Liver (tissue), 9 donors: ENCODE measurements around the gene ATF7. TPM values are rescaled to one million over a fixed set of nuclear protein-coding genes. Genes with fewer than 3 reads are reported as not detected.
"Not testable (repeated sequence)": the region's sequence is repeated elsewhere in the genome, so short reads cannot be mapped to it uniquely, and the experiment has no call there.

Experiments used
- DNase-seq: peaks from one replicate; pipeline ENCODE4 v3.0.0-alpha.2; 2017; ENCODE audit warnings: low spot score
- H3K27ac ChIP-seq, 2 donors: one replicate each; pipeline ENCODE4 v1.7.0; 2013; ENCODE audit warnings: inconsistent platforms in 2 of 2, low read length in 2 of 2, control low read depth in 1 of 2, low read depth in 1 of 2, mild to moderate bottlenecking in 1 of 2
- H3K27me3 ChIP-seq, 4 donors: one replicate each; pipeline versions ENCODE4 v1.6.1 to v1.7.0; 2013; ENCODE audit warnings: low read length in 3 of 4, inconsistent platforms in 1 of 4, mild to moderate bottlenecking in 1 of 4, moderate library complexity in 1 of 4; ENCODE audit not compliant: control insufficient read depth in 4 of 4, insufficient read depth in 4 of 4
- H3K36me3 ChIP-seq, 4 donors: one replicate each; pipeline versions ENCODE4 v1.6.1 to v1.7.0; 2013; ENCODE audit warnings: low read length in 3 of 4, mild to moderate bottlenecking in 3 of 4, low read depth in 1 of 4, moderate library complexity in 1 of 4; ENCODE audit not compliant: control insufficient read depth in 4 of 4, insufficient read depth in 3 of 4
- H3K4me1 ChIP-seq, 4 donors: one replicate each; pipeline versions ENCODE4 v1.6.1 to v1.7.0; 2013; ENCODE audit warnings: low read length in 3 of 4, mild to moderate bottlenecking in 3 of 4, moderate library complexity in 1 of 4; ENCODE audit not compliant: control insufficient read depth in 4 of 4, insufficient read depth in 4 of 4
- H3K4me3 ChIP-seq, 3 donors: one replicate each; pipeline versions ENCODE4 v1.6.1 to v1.7.0; 2013; ENCODE audit warnings: low read length in 3 of 3, control low read depth in 1 of 3, low read depth in 1 of 3, mild to moderate bottlenecking in 1 of 3
- H3K9ac ChIP-seq, 2 donors: one replicate each; pipeline ENCODE4 v1.7.0; 2013; ENCODE audit warnings: low read length in 2 of 2, mild to moderate bottlenecking in 2 of 2, moderate library complexity in 2 of 2, control low read depth in 1 of 2, low read depth in 1 of 2
- H3K9me3 ChIP-seq, 4 donors: one replicate each; pipeline versions ENCODE4 v1.6.1 to v1.7.0; 2013; ENCODE audit warnings: low read length in 3 of 4; ENCODE audit not compliant: control insufficient read depth in 4 of 4
- EGR1 ChIP-seq, 2 donors: IDR thresholded peaks; 2 replicates each; pipeline ENCODE4 v1.6.1; 2016 to 2018; ENCODE audit warnings: antibody characterized with exemption in 2 of 2, low read depth in 2 of 2
- FOXA2 ChIP-seq: IDR thresholded peaks from 2 replicates; pipeline ENCODE4 v1.6.1; 2016; ENCODE audit warnings: antibody characterized with exemption
- GABPA ChIP-seq, 2 donors: IDR thresholded peaks in 1 of 2; conservative IDR thresholded peaks in 1 of 2; 2 replicates each; pipeline ENCODE4 v1.6.1; 2016; ENCODE audit warnings: antibody characterized with exemption in 2 of 2, mild to moderate bottlenecking in 1 of 2, moderate library complexity in 1 of 2
- HNF4A ChIP-seq, 2 donors: conservative IDR thresholded peaks; 2 replicates each; pipeline ENCODE4 v1.6.1; 2016; ENCODE audit warnings: antibody characterized with exemption in 2 of 2, mild to moderate bottlenecking in 2 of 2
- JUND ChIP-seq, 2 donors: IDR thresholded peaks; 2 replicates each; pipeline ENCODE4 v1.6.1; 2016; ENCODE audit warnings: antibody characterized with exemption in 2 of 2
- NR2F2 ChIP-seq: IDR thresholded peaks from 2 replicates; pipeline ENCODE4 v1.6.1; 2016; ENCODE audit warnings: antibody characterized with exemption
- RAD21 ChIP-seq, 2 donors: IDR thresholded peaks; 2 replicates each; pipeline ENCODE4 v1.6.1; 2016; ENCODE audit warnings: antibody characterized with exemption in 2 of 2, mild to moderate bottlenecking in 2 of 2
- RXRA ChIP-seq, 2 donors: IDR thresholded peaks; 2 replicates each; pipeline ENCODE4 v1.6.1; 2017 to 2018; ENCODE audit warnings: antibody characterized with exemption in 2 of 2, mild to moderate bottlenecking in 1 of 2
- SP1 ChIP-seq: IDR thresholded peaks from 2 replicates; pipeline ENCODE4 v1.6.1; 2018; ENCODE audit warnings: antibody characterized with exemption, mild to moderate bottlenecking
- TAF1 ChIP-seq: conservative IDR thresholded peaks from 2 replicates; pipeline ENCODE4 v1.6.1; 2016; ENCODE audit warnings: antibody characterized with exemption, mild to moderate bottlenecking
- YY1 ChIP-seq: IDR thresholded peaks from 2 replicates; pipeline ENCODE4 v1.6.1; 2016; ENCODE audit warnings: antibody characterized with exemption, mild to moderate bottlenecking
- WGBS: extraction: QIAGEN DNeasy Blood & Tissue Kit; methylation state at CpG from one replicate; pipeline ENCODE4 v1.1.7; 2013; 5-methylcytosine and 5-hydroxymethylcytosine counted together
- polyA plus RNA-seq, 2 donors: library from polyadenylated mRNA; stranded (reverse) in 1 of 2; unstranded in 1 of 2; fragments of 200-250 nt in 1 of 2; fragments of >200 nt in 1 of 2; fragmentation: Nextera tagmentation in 1 of 2; extraction: Ambion mirVana in 1 of 2; gene quantifications; one replicate each; pipeline versions ENCODE4 v1.2.1 to v1.2.3, GENCODE V29; 2013 to 2015
- total RNA-seq, 2 donors: library from RNA; depleted of rRNA; stranded (reverse); fragments of >200 nt; gene quantifications; one replicate each; pipeline ENCODE4 v1.2.3, GENCODE V29; 2014
- TF ChIP-seq, protein P1 (sequence below): IDR thresholded peaks from 2 replicates; pipeline ENCODE4 v1.6.1; 2016; ENCODE audit warnings: antibody characterized with exemption
- TF ChIP-seq, protein P2 (sequence below): IDR thresholded peaks from 2 replicates; pipeline ENCODE4 v1.6.1; 2016; ENCODE audit warnings: antibody characterized with exemption, mild to moderate bottlenecking
- TF ChIP-seq, protein P3 (sequence below): fragments of 150-350 bp; IDR thresholded peaks from 2 replicates; pipeline ENCODE4 v1.5.1; 2017; ENCODE audit warnings: improper control_type of control experiment, low read depth, low read length; ENCODE audit not compliant: missing input control
- TF ChIP-seq, protein P4 (sequence below): IDR thresholded peaks from 2 replicates; pipeline ENCODE4 v1.6.1; 2016; ENCODE audit warnings: antibody characterized with exemption
- donor health status: healthy.
- donor health status: healthy.
- donor health status: healthy.
- donor health status: healthy.
- donor health status: healthy.

ATF7 gene
- total and polyA plus RNA-seq, 4 donors = 5.3 to 14.5 (median 9.9) TPM

DNA sequence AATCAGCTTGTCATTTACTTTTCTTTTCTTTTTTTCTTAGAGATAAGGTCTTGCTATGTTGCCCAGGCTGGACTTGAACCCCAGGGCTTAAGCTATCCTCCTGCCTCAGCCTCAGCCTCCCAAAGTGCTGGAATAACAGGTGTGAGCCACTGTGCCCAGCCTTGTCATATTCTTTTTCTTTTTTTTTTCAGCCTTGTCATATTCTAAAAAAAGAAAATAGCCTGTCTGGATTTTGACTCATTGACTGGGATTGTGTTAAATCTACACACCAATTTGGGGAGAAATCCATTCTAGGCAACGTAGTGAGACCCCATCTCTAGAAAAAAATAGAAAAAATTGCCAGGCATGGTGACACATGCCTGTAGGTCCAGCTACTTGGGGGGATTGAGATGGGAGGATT, 25.6 kb upstream of the ATF7 start:
- H3K4me1 ChIP-seq = peaks cover 4 to 10% (median 6%) of the 10 kb centered on the region in 4 donors
- no peak for DNase-seq
- 90% methylated on average over 1 of the region's 1 CpG for WGBS
- TF ChIP-seq EGR1 (IDR thresholded peaks at IDR 0.05; ENCODE audit: low read depth in 2 of 2) (no peak), SP1 (no peak), NR2F2 (no peak), RXRA (IDR thresholded peaks at IDR 0.05) (no peak), HNF4A (conservative IDR thresholded peaks at IDR 0.05) (no peak), GABPA (IDR thresholded peaks at IDR 0.05 in 1 of 2, conservative IDR thresholded peaks at IDR 0.05 in 1 of 2) (no peak), JUND (IDR thresholded peaks at IDR 0.05) (no peak), YY1 (no peak), RAD21 (IDR thresholded peaks at IDR 0.05) (no peak), FOXA2 (no peak), TAF1 (no peak)
- TF ChIP-seq, protein P1, sequence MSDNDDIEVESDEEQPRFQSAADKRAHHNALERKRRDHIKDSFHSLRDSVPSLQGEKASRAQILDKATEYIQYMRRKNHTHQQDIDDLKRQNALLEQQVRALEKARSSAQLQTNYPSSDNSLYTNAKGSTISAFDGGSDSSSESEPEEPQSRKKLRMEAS = no peak
- TF ChIP-seq, protein P2, sequence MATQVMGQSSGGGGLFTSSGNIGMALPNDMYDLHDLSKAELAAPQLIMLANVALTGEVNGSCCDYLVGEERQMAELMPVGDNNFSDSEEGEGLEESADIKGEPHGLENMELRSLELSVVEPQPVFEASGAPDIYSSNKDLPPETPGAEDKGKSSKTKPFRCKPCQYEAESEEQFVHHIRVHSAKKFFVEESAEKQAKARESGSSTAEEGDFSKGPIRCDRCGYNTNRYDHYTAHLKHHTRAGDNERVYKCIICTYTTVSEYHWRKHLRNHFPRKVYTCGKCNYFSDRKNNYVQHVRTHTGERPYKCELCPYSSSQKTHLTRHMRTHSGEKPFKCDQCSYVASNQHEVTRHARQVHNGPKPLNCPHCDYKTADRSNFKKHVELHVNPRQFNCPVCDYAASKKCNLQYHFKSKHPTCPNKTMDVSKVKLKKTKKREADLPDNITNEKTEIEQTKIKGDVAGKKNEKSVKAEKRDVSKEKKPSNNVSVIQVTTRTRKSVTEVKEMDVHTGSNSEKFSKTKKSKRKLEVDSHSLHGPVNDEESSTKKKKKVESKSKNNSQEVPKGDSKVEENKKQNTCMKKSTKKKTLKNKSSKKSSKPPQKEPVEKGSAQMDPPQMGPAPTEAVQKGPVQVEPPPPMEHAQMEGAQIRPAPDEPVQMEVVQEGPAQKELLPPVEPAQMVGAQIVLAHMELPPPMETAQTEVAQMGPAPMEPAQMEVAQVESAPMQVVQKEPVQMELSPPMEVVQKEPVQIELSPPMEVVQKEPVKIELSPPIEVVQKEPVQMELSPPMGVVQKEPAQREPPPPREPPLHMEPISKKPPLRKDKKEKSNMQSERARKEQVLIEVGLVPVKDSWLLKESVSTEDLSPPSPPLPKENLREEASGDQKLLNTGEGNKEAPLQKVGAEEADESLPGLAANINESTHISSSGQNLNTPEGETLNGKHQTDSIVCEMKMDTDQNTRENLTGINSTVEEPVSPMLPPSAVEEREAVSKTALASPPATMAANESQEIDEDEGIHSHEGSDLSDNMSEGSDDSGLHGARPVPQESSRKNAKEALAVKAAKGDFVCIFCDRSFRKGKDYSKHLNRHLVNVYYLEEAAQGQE = no peak
- TF ChIP-seq, protein P3, sequence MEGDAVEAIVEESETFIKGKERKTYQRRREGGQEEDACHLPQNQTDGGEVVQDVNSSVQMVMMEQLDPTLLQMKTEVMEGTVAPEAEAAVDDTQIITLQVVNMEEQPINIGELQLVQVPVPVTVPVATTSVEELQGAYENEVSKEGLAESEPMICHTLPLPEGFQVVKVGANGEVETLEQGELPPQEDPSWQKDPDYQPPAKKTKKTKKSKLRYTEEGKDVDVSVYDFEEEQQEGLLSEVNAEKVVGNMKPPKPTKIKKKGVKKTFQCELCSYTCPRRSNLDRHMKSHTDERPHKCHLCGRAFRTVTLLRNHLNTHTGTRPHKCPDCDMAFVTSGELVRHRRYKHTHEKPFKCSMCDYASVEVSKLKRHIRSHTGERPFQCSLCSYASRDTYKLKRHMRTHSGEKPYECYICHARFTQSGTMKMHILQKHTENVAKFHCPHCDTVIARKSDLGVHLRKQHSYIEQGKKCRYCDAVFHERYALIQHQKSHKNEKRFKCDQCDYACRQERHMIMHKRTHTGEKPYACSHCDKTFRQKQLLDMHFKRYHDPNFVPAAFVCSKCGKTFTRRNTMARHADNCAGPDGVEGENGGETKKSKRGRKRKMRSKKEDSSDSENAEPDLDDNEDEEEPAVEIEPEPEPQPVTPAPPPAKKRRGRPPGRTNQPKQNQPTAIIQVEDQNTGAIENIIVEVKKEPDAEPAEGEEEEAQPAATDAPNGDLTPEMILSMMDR = no peak
- TF ChIP-seq, protein P4, sequence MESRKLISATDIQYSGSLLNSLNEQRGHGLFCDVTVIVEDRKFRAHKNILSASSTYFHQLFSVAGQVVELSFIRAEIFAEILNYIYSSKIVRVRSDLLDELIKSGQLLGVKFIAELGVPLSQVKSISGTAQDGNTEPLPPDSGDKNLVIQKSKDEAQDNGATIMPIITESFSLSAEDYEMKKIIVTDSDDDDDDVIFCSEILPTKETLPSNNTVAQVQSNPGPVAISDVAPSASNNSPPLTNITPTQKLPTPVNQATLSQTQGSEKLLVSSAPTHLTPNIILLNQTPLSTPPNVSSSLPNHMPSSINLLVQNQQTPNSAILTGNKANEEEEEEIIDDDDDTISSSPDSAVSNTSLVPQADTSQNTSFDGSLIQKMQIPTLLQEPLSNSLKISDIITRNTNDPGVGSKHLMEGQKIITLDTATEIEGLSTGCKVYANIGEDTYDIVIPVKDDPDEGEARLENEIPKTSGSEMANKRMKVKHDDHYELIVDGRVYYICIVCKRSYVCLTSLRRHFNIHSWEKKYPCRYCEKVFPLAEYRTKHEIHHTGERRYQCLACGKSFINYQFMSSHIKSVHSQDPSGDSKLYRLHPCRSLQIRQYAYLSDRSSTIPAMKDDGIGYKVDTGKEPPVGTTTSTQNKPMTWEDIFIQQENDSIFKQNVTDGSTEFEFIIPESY = no peak
- H3K27ac ChIP-seq = no peak overlapping the region
- no peaks in the 10 kb centered on the region for H3K9me3 ChIP-seq
- H3K27me3 ChIP-seq = no peaks in the 10 kb centered on the region
- no peak overlapping the region for H3K9ac ChIP-seq
- no peak overlapping the region for H3K4me3 ChIP-seq
- H3K36me3 ChIP-seq = no peaks in the 10 kb centered on the region

DNA sequence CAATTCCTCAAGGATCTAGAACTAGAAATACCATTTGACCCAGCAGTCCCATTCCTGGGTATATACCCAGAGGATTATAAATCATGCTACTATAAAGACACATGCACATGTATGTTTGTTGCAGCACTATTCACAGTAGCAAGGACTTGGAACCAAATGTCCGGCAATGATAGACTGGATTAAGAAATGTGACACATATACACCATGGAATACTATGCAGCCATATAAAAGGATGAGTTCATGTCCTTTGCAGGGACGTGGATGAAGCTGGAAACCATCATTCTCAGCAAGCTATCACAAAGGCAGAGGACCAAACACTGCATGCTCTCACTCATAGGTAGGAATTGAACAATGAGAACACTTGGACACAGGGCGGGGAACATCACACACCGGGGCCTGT, 20.1 kb upstream of the ATF7 start:
- not testable (repeated sequence) for DNase-seq, H3K4me3 ChIP-seq, H3K27ac ChIP-seq, H3K27me3 ChIP-seq, H3K9me3 ChIP-seq, H3K9ac ChIP-seq, H3K36me3 ChIP-seq
- H3K4me1 ChIP-seq = peaks cover 4 to 14% (median 11%) of the 10 kb centered on the region in 4 donors
- WGBS = 93% methylated on average over 4 of the region's 4 CpGs
